H54 (cell line): Measurements from ENCODE around the gene JAG2.

ENCODE experiments used
- DNase-seq: peaks from one replicate; pipeline ENCODE4 v3.0.0; 2011; ENCODE audit warnings: low spot score, mixed read lengths; ENCODE audit not compliant: insufficient read length
- FAIRE-seq: peaks from 3 replicates; lab custom pipeline; 2011; peaks lifted over from hg19 to GRCh38; lab: Jason Lieb, UNC
- POLR2A ChIP-seq: IDR thresholded peaks from 2 replicates; pipeline ENCODE4 v1.6.1; 2011; ENCODE audit warnings: low read depth, mild to moderate bottlenecking, low read length

JAG2 gene

DNA sequence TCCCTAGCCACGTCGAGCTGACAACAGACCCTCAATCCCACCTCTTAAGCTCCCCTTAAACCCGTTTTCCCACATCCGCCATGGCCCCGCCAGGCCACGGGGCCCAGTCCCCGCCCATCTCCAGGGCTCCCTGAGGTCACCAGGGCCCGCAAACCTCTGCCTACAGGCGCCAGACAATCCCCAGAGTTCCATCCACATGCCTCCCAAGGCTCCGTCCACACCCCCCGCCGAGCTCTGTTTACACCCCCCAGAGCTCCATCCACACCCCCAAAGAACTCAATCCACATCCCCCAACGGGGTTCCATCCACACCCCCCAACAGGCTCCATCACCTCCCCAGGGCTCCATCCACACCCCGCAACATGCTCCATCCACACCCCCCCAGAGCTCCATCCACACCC lies 9.2 kb downstream of the JAG2 start:
- DNase-seq = no peak
- FAIRE-seq = no peak
- TF ChIP-seq POLR2A = no peak

DNA sequence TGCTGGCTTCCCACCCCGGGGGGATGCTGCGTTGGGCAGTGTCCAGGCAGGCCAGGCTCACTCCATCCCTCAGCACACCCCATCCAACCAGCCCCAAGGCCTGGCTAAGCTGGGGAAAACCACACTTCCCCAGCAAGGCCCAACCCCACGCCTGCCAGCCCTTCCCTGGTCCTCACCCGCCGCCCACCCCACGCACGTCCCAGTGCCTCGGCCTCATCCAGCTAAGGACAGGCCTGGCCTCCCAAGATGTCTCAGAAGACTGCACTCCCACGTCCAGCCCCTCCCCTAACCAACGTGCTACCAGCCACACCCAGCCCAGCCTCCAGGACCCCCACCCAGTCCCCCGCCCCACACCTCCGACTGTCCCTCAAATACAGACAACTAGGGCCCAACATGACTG lies 9.8 kb downstream of the JAG2 start:
- DNase-seq = no peak
- TF ChIP-seq POLR2A = no peak
- no peak for FAIRE-seq

DNA sequence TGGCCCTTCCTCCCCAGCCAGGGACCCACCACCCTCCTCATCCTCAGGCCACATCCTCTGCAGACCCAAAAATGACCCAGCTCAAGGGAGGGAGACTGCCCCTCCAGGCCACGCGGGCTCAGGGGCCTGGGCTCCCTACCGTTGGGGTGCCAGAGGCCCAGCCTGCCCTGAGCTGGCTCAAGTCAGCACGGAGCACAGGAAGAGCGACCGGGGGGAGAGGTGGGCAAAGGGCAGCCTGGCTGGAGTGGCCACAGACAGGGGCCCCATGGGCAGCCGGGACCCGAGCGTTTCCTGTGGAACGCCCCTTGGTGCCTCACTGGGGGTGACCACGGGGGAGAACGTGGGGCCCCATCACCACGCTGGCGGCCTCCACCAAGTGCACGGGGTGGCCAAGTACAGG lies 10.7 kb downstream of the JAG2 start:
- FAIRE-seq (no peak), DNase-seq (no peak)
- no peak for TF ChIP-seq POLR2A

DNA sequence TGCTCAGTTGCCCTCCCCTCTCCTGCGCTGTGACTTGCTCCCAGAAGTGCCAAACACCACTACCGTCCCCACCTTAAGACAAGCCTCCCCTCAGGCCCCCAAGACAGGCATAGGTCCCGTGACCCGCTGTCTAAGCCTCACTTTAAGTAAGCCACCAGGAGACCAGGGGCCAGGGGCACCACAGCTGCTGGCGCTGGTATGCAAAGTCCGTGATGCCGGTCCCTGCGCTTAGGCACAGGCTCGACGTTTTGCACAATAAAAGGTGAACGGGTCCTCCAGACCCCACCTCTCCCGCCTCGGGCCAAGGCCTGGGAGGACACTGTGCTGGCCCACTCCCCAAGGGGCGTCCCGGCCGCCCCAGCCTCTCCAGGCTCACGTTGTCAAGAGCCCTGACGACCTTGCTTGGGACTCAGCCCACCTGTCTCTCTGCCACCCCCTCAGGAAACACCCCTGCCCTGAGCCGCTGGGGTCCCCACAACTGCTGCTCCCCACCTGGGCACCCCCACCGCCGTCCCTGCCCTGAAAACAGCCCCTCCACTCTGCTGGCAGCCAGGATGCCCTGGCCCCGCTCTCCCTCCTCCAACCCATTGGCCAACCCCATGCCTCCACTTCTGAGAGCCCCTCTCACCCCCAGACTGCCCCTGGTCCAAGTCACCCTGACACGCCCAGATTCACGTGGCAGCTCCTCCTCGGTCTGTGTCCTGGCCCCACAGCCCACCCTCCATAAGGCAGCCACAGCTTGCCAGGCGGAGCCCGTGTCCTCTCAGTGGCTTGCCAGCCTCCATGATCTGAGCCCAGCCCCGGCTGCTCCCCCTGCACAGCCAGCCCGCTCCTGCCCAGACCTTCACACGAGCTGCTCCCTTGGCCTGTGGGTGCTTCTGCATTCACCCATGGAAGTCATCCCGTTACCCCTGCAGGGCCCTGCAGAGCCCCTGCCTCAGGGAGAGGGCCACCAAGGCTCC lies 11.9 kb downstream of the JAG2 start:
- FAIRE-seq = no peak
- no peak for DNase-seq

DNA sequence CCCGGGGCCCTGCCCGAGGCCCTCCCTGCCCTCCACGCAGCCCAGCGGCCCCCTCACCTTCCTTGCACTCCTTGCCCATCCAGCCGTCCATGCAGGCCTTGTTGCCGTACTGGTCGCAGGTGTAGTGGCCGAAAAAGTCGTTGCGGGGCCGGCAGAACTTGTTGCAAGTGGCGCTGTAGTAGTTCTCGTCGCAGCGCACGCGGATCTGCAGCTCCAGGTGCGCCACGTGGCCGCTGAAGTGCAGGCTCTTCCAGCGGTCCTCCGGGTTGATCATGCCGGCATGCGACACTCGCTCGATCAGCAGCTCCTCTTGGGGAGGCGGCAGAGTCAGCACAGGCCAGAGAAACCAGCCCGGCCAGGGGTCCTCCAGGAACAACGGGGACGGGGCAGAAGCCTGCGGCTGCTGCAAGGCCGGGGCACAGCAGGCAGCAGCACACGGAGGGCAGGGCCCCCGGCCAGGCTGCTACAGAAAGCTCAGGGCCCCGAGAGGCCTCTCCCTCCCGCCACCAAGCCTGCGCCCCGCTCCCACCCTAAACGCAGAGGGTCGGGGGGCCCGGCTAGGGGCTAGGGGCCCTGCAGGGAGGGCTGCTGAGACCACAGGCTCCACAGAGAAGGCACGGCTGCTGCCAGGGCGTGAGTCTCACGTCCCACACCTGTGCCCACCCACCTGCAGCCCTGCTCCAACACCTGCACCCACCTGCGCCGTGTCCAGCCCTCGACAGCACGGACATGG lies 12.7 kb downstream of the JAG2 start:
- FAIRE-seq (no peak), DNase-seq (no peak)
- no peak for TF ChIP-seq POLR2A

More for the DNA sequence above, 11.9 kb downstream of the JAG2 start:
- TF ChIP-seq POLR2A = no peak

DNA sequence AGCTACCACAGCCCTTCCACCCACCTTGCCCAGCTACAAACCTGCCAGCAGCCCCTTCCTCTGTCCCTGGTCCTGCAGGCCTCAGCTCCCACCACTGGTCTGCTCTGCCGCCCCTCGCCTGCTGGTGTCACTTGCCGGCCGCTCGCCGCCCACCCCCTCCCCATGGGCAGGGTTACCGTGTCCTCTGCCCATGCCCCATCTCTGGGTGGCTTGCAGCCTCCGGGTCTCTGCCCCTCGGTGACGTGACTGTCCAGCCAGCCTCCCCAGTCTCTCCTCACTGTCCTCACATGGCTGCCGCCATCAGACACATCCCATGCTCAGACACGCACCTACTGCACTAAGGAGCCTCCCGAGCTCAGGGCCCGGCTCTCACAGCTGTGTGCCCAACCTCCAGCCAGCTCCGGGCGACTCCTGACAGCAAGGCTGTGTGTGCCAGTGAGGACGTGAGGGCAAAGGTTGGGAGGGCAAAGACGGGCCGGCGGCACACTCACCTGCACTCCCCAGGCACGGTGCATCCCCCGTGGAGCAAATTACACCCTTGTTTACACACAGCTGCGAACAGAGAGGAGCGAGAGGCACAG lies 13.4 kb downstream of the JAG2 start:
- FAIRE-seq = no peak
- no peak for DNase-seq

GRCh38 chr14:105154476-105154871 lies 14.1 kb downstream of the JAG2 start:
- DNase-seq = no peak
- TF ChIP-seq POLR2A = no peak
- FAIRE-seq = no peak

More for the DNA sequence above, 13.4 kb downstream of the JAG2 start:
- TF ChIP-seq POLR2A = no peak

DNA sequence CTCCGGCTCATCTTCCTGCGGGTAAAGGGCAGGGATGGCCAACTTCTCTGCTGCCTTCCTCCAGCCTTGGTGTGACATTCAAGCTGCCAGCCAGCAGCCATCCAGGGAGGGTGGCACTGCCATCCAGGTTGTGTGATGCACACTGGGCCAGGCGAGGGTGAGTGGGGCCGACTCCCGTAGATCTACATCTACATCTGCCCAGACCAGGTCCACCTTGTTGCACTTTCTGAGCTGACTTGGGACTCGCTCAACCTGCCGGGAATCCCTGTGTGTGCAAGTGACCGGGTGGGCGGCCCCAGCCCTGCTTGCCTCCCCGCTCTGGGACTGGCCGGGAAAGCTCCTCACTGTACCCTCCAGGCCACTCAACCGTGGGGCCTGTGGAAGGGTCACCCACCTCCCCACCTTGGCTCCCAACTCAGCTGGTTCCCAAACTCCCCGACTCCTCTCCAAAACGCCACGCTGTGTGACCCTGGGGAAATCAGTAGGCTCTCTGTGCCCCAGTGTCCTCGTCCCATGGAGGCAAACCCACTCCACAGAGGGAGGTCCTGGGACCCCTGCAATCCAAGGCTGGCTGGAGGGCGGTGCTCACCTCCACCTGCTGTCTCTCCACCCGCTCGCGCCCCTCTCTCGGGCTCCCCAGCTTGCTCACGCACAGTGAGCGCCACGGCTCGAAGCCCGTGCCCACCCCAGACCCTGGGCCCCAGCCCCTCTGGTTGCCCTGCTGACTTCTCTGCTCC lies 14.7 kb downstream of the JAG2 start:
- TF ChIP-seq POLR2A = no peak
- DNase-seq = no peak
- FAIRE-seq = no peak

DNA sequence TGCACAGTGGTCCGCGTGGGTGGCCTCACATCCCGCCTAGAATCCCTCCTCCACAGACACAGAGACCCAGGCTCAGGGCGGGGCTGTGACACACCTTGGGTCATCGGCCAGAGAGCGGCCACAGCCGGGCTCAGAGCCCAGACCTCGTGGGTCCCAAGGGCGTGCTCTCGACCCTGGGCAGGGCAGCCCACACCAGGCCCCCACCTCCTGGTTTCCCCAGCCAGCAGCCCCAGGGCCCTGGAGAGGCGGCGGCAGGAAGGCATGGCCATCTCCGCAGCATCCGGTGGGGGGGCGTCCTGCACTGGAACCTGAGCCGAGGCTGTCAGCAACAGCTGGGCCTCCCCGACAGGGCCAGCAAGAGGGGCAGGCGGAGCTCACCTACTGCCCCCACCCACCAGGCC lies 15.2 kb downstream of the JAG2 start:
- no peak for FAIRE-seq
- DNase-seq = no peak
- TF ChIP-seq POLR2A = no peak

DNA sequence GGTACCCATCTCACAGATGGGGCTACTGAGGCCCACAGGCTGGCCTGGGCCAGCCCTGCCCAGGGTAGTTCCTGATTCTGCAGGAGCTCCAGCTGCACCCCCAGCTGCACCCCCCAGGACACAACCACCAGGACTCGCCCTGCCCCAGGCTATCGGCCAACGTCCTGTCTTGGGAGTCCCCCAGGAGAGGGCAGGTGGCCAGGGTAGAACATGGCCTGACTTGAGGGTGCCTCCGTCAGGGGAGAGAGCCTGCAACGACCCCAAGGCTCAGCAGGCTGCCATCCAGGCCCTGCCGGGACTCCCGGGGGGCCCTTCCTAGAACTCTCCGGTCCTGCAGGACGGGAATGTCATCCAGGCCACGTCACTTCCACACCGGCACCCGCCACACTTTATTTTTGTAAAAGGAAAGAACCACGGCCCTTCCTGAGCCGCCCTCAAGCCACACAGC lies 15.8 kb downstream of the JAG2 start:
- no peak for TF ChIP-seq POLR2A
- no peak for DNase-seq
- no peak for FAIRE-seq

GRCh38 chr14:105151838-105152793 lies 16.5 kb downstream of the JAG2 start:
- DNase-seq (no peak), FAIRE-seq (no peak)
- no peak for TF ChIP-seq POLR2A

- DNase-seq (no peak), FAIRE-seq (no peak)
- TF ChIP-seq POLR2A = no peak
Observed at GRCh38 chr14:105151084-105151837, 17.3 kb downstream of the JAG2 start.
